ENCODE results near the gene EVL.

- TF ChIP-seq CTCF (IDR thresholded peaks at IDR 0.05), result no peak
- TF ChIP-seq POLR2A (IDR thresholded peaks at IDR 0.05), result no peak
- TF ChIP-seq EP300 (IDR thresholded peaks at IDR 0.05), result no peak
Observed at GRCh38 chr14:100123618-100124017, 58.4 kb downstream of the EVL start.
